GM12875 (cell line): ENCODE measurements around the gene WNT3A.
A peak's percentile ranks its signal among the peaks of the same experiment; 100 is the strongest.

Experiments used
- H3K4me3 ChIP-seq: one replicate; pipeline ENCODE4 v1.5.1; 2011; ENCODE audit warnings: low read depth, low read length, control low read depth
- TF ChIP-seq, protein P1 (sequence below): IDR thresholded peaks from 2 replicates; pipeline ENCODE4 v1.5.1; 2011; ENCODE audit warnings: low read depth, mild to moderate bottlenecking, control low read depth, inconsistent platforms, low read length, moderate library complexity, borderline replicate concordance; ENCODE audit not compliant: insufficient read depth

The WNT3A gene

DNA sequence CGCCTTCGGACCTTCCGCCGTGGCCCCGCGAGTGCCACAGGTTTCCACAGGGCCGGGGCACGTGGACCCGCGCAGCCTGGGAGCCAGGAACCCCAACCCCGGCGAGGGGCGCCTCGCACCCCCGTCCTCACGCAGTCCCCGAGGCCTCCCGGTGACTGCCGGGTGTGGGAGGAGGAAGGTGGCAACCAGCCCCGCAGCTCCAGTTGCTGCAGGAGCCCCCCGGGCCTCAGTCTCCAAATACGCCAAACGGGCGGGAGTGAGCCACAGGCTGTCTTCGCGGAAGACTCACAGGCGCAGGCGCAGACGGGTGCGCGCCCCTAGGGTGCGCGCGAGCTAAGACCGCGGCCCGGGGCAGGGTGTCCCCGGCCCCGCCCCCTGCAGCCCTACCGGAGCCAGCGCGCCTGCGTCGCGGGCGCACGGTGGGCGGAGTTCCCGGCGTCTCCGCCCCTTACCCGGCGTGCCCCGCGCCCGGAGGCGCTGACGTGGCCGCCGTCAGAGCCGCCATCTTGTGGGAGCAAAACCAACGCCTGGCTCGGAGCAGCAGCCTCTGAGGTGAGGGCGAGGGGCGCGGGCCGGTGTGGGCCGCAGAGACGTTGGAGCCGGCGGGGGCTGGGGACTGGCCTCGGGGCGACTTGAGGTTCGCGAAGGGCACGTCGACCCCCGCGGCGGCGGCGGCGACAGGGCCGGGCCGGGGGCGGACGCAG is 75.6 kb downstream of the WNT3A start, which contains the start of gene ARF1:
TSS of gene ARF1 (plus strand) at position 495 of the 704 bp plus-strand sequence. CDS start 14,407 bp downstream, outside the sequence.
- H3K4me3 ChIP-seq: peak within 1 kb of the TSS; percentile 85
- TF ChIP-seq, protein P1, sequence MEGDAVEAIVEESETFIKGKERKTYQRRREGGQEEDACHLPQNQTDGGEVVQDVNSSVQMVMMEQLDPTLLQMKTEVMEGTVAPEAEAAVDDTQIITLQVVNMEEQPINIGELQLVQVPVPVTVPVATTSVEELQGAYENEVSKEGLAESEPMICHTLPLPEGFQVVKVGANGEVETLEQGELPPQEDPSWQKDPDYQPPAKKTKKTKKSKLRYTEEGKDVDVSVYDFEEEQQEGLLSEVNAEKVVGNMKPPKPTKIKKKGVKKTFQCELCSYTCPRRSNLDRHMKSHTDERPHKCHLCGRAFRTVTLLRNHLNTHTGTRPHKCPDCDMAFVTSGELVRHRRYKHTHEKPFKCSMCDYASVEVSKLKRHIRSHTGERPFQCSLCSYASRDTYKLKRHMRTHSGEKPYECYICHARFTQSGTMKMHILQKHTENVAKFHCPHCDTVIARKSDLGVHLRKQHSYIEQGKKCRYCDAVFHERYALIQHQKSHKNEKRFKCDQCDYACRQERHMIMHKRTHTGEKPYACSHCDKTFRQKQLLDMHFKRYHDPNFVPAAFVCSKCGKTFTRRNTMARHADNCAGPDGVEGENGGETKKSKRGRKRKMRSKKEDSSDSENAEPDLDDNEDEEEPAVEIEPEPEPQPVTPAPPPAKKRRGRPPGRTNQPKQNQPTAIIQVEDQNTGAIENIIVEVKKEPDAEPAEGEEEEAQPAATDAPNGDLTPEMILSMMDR: no peak

DNA sequence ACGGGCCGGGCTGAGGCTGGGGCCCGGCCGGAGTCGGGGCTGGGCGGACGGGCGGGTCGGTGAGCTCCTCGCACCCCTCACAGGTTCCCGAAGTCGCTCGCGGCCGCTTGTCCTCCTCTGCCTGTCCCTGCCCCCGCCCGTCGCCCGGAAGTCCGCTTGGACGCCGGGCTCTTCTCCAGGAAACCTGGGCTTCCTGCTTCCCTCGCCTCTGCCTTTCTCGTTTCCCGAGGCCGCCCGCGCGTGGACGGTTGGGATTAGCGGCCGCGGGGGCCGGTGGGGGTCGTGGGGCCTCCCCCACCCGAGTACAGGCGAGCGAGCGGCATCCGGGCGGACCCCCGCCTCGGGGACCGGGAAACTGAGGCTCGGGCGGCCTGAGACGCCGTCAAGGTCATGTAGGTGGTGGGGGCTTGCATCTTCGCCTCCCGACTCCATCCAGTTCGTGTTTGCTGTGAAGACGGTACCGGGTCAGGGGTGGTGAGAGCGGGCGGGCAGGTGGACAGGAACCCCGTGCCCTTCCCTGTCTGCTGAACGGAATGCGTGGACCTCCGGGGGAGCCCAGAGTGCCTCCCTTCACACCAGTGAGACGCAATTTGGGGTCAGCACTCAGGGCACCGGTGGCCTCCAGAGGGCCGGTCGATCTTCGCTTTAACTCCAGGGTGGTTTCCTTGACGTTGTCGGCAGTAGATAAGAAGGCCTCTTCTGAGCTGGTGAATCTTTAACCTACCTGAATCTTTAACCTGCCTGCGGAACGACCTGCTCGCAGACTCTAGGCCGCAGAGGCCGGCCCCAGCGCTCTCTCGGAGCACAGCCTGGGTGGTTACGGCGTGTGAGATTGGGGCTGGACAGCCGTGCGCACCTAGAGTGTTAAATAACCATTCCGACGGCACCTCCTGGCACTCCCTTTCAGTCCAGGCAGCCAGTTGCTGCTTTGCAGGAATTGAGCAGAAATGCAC is 76.4 kb downstream of the WNT3A start:
- TF ChIP-seq, protein P1: no peak
- peak overlapping the region; percentile 85 for H3K4me3 ChIP-seq

DNA sequence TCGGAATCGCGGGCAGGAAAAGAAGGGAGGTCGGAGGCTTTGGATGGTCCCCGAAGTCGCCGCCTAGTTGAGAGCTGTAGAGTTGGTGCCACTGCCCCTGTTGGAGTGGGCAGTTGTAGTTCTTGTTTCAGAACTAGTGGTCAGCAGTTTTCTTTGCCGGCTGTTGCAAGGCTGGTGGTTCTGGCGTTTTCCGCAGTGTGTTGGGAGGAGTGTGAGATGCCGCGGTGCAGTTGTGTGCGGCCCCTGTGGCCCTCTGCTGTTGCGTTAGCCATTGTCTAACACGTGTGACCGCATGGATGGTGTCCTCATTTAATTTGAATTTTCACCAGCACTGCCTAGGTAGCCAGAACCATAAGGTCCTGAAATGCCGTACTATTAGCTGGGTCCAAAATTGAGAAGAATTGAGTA is 77.1 kb downstream of the WNT3A start:
- TF ChIP-seq, protein P1: no peak
- peak overlapping the region; percentile 85 for H3K4me3 ChIP-seq

DNA sequence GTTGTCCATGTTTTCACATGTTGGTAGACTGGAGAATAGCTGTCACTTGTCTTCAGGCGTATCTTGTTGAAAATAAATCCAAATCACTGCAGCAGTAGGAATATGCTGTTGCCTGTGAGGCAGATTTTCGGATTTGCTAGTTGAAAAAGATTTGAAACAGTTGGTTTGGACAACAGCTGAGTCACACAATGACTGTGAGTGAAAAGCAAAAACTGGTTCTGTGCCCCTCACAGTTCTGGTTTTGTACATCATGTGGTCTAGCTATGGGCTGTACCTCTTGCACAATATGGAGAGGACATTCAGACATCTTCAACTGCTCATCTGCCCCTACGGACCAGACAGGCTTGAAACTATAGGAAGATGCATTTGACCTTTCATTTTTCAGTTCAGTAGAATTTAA is 77.5 kb downstream of the WNT3A start:
- TF ChIP-seq, protein P1: no peak
- H3K4me3 ChIP-seq: peak overlapping the region; percentile 85

DNA sequence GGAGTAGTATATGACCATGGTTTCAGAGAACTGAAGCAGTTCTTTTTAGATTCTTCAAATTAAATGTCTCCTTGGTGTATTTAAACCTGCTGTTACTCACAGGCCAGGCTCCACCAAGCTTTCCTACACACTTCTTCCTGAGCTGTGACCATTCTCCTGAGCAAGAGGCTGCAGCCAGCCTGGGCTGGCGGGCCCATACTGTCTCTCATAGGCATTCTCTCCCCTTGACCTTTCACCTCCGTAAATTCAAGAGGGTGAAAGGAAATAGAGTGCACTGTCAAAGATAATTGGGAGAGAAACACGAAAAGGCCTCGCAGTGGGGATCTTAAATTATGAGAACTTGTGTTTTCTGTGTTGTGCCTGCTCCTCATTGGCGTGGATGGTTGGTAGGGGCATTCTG is 78.0 kb downstream of the WNT3A start:
- TF ChIP-seq, protein P1: no peak
- H3K4me3 ChIP-seq: no peak overlapping the region

DNA sequence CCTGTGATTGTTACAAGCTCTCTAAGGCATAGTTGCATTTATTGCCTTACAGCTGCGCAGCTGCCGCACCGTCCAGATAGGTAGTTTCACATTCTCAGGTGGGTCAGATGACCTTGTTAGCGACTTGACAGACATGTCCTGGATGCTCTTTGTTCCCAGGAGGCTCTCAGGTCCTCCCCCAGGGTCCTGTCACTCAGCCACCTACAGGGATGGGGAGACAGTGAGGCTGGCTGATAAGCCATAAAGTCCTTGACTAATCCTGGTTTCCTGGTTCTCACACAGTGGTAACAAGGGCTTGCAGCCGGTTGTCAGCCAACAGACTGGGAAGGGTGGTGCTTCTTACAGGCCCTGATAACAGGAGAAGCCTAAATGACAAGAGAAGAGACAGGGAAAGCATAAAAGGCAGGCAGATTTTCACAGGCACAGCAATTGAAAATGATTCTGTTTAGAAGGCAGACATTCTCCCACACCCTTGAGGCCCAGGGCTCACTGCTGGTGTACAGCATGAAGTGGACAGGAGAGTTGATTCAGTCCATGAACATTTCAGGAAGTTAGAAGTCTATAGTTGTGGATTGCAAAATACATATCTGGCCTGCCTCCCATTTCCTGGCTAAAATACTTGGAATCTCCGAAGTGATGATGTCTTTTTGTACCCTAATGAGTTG is 78.6 kb downstream of the WNT3A start:
- TF ChIP-seq, protein P1: no peak
- H3K4me3 ChIP-seq: no peak overlapping the region
